ENCODE measurements around the gene JOSD1.

Gene JOSD1

GRCh38 chr22:38733724-38734381 lies 33.1 kb upstream of the JOSD1 start:
- DNase-seq (ENCODE audit: low read depth in 2 of 2, low spot score in 1 of 2): no peak

- no peak for DNase-seq (ENCODE audit: low read depth in 2 of 2, low spot score in 1 of 2)
Observed at GRCh38 chr22:38733329-38733723, 32.6 kb upstream of the JOSD1 start.

GRCh38 chr22:38732251-38732815 lies 31.6 kb upstream of the JOSD1 start:
- no peak for DNase-seq (ENCODE audit: low read depth in 2 of 2, low spot score in 1 of 2)

GRCh38 chr22:38731703-38732161 lies 31.0 kb upstream of the JOSD1 start:
- no peak for DNase-seq (ENCODE audit: low read depth in 2 of 2, low spot score in 1 of 2)

- DNase-seq (ENCODE audit: low read depth in 2 of 2, low spot score in 1 of 2): no peak
Observed at GRCh38 chr22:38730411-38730871, 29.7 kb upstream of the JOSD1 start.

GRCh38 chr22:38729946-38730345 lies 29.2 kb upstream of the JOSD1 start:
- no peak for DNase-seq (ENCODE audit: low read depth in 2 of 2, low spot score in 1 of 2)

GRCh38 chr22:38728871-38729796 lies 28.4 kb upstream of the JOSD1 start:
- DNase-seq (ENCODE audit: low read depth in 2 of 2, low spot score in 1 of 2): no peak

- no peak for DNase-seq (ENCODE audit: low read depth in 2 of 2, low spot score in 1 of 2)
Observed at GRCh38 chr22:38727530-38728451, 27.0 kb upstream of the JOSD1 start.

- no peak for DNase-seq (ENCODE audit: low read depth in 2 of 2, low spot score in 1 of 2)
Observed at GRCh38 chr22:38727123-38727522, 26.4 kb upstream of the JOSD1 start.

- DNase-seq (ENCODE audit: low read depth in 2 of 2, low spot score in 1 of 2): no peak
Observed at GRCh38 chr22:38725900-38726655, 25.3 kb upstream of the JOSD1 start.

GRCh38 chr22:38724926-38725571 lies 24.3 kb upstream of the JOSD1 start:
- no peak for DNase-seq (ENCODE audit: low read depth in 2 of 2, low spot score in 1 of 2)

GRCh38 chr22:38724176-38724575 lies 23.4 kb upstream of the JOSD1 start:
- DNase-seq (ENCODE audit: low read depth in 2 of 2, low spot score in 1 of 2): no peak

- DNase-seq (ENCODE audit: low read depth in 2 of 2, low spot score in 1 of 2): no peak
Observed at GRCh38 chr22:38721551-38721950, 20.8 kb upstream of the JOSD1 start.

GRCh38 chr22:38720350-38720749 lies 19.6 kb upstream of the JOSD1 start:
- DNase-seq (ENCODE audit: low read depth in 2 of 2, low spot score in 1 of 2): no peak

GRCh38 chr22:38719196-38719595 lies 18.5 kb upstream of the JOSD1 start:
- DNase-seq (ENCODE audit: low read depth in 2 of 2, low spot score in 1 of 2): no peak

- no peak for DNase-seq (ENCODE audit: low read depth in 2 of 2, low spot score in 1 of 2)
Observed at GRCh38 chr22:38718414-38718813, 17.7 kb upstream of the JOSD1 start.

GRCh38 chr22:38717244-38717643 lies 16.5 kb upstream of the JOSD1 start:
- no peak for DNase-seq (ENCODE audit: low read depth in 2 of 2, low spot score in 1 of 2)

GRCh38 chr22:38716826-38717225 lies 16.1 kb upstream of the JOSD1 start:
- no peak for DNase-seq (ENCODE audit: low read depth in 2 of 2, low spot score in 1 of 2)

GRCh38 chr22:38716271-38716670 lies 15.5 kb upstream of the JOSD1 start:
- no peak for DNase-seq (ENCODE audit: low read depth in 2 of 2, low spot score in 1 of 2)

- DNase-seq (ENCODE audit: low read depth in 2 of 2, low spot score in 1 of 2): no peak
Observed at GRCh38 chr22:38715852-38716251, 15.1 kb upstream of the JOSD1 start.

All from stimulated activated CD8-positive, alpha-beta memory T cell treated with anti-CD3 and anti-CD28 coated beads, Interleukin-4, amount 100 ng/mL, for 1 hour (primary cell).